ENCODE results near the gene NEDD8. TPM values are rescaled to one million over a fixed set of nuclear protein-coding genes. Genes with fewer than 3 reads are reported as not detected.

NEDD8 gene
- total RNA-seq, 1 donor from 2014 or later = 251 TPM

GRCh38 chr14:24268225-24268624, 36.1 kb upstream of the NEDD8 start:
- H3K9me3 Mint-ChIP-seq (ENCODE audit: unreplicated experiment) = no peaks in the 10 kb centered on the region
- no peak for FAIRE-seq
- H3K4me2 ChIP-seq (ENCODE audit: low read length) = no peak overlapping the region
- peaks cover 7% of the 10 kb centered on the region for H3K36me3 ChIP-seq (ENCODE audit: insufficient read depth, low read length)
- H3K4me1 ChIP-seq (ENCODE audit: insufficient read depth, low read length) = peaks cover 5% of the 10 kb centered on the region
- H3K4me3 Mint-ChIP-seq (ENCODE audit: unreplicated experiment) = no peak overlapping the region
- no peak overlapping the region for H3K27ac Mint-ChIP-seq (ENCODE audit: unreplicated experiment)
- H3K79me2 ChIP-seq (ENCODE audit: insufficient read depth, low read length) = no peaks in the 10 kb centered on the region
- no peak for DNase-seq (ENCODE audit: low read depth)
- no peaks in the 10 kb centered on the region for H4K20me1 ChIP-seq (ENCODE audit: insufficient read depth, low read length)
- no peaks in the 10 kb centered on the region for H3K9me3 ChIP-seq (ENCODE audit: insufficient read depth, low read depth, low read length)
- H3K27me3 Mint-ChIP-seq (ENCODE audit: low read depth, unreplicated experiment) = no peaks in the 10 kb centered on the region
- H3K27me3 ChIP-seq (ENCODE audit: insufficient read depth, low read length) = no peaks in the 10 kb centered on the region
- H3K27ac ChIP-seq (ENCODE audit: low read depth, low read length) = no peak overlapping the region
- peaks cover 7% of the 10 kb centered on the region for H3K4me1 Mint-ChIP-seq (ENCODE audit: low read depth, unreplicated experiment)
- peaks cover 29% of the 10 kb centered on the region for H3K36me3 Mint-ChIP-seq (ENCODE audit: low read depth, unreplicated experiment)
- H3K4me3 ChIP-seq (ENCODE audit: insufficient read depth, low read depth, low read length) = no peak overlapping the region
- H3K9ac ChIP-seq (ENCODE audit: low read length) = no peak overlapping the region
- no peak for TF ChIP-seq EZH2 (IDR thresholded peaks at IDR 0.05; ENCODE audit: insufficient read depth, low read length)
- TF ChIP-seq CTCF (IDR thresholded peaks at IDR 0.05; ENCODE audit: insufficient read depth, low read depth, low read length) = no peak
- H2AFZ ChIP-seq (ENCODE audit: low read depth, low read length) = no peak overlapping the region

GRCh38 chr14:24267516-24267915, 35.3 kb upstream of the NEDD8 start:
- Mint-ChIP-seq H3K4me3 (ENCODE audit: unreplicated experiment) (no peak overlapping the region), H3K4me1 (ENCODE audit: low read depth, unreplicated experiment) (peaks cover 5% of the 10 kb centered on the region), H3K27me3 (ENCODE audit: low read depth, unreplicated experiment) (no peaks in the 10 kb centered on the region), H3K9me3 (ENCODE audit: unreplicated experiment) (no peaks in the 10 kb centered on the region), H3K36me3 (ENCODE audit: low read depth, unreplicated experiment) (peaks cover 31% of the 10 kb centered on the region), H3K27ac (ENCODE audit: unreplicated experiment) (no peak overlapping the region)
- no peaks in the 10 kb centered on the region for H3K9me3 ChIP-seq (ENCODE audit: insufficient read depth, low read depth, low read length)
- H4K20me1 ChIP-seq (ENCODE audit: insufficient read depth, low read length) = no peaks in the 10 kb centered on the region
- peaks cover 5% of the 10 kb centered on the region for H3K4me1 ChIP-seq (ENCODE audit: insufficient read depth, low read length)
- H3K4me3 ChIP-seq (ENCODE audit: insufficient read depth, low read depth, low read length) = no peak overlapping the region
- TF ChIP-seq EZH2 (IDR thresholded peaks at IDR 0.05; ENCODE audit: insufficient read depth, low read length) (no peak), CTCF (IDR thresholded peaks at IDR 0.05; ENCODE audit: insufficient read depth, low read depth, low read length) (no peak)
- H3K79me2 ChIP-seq (ENCODE audit: insufficient read depth, low read length) = no peaks in the 10 kb centered on the region
- no peak overlapping the region for H3K27ac ChIP-seq (ENCODE audit: low read depth, low read length)
- FAIRE-seq (no peak), DNase-seq (ENCODE audit: low read depth) (no peak)
- peaks cover 7% of the 10 kb centered on the region for H3K36me3 ChIP-seq (ENCODE audit: insufficient read depth, low read length)
- H2AFZ ChIP-seq (ENCODE audit: low read depth, low read length) = no peak overlapping the region
- no peak overlapping the region for H3K4me2 ChIP-seq (ENCODE audit: low read length)
- H3K9ac ChIP-seq (ENCODE audit: low read length) = no peak overlapping the region
- no peaks in the 10 kb centered on the region for H3K27me3 ChIP-seq (ENCODE audit: insufficient read depth, low read length)

- Mint-ChIP-seq H3K27ac (ENCODE audit: unreplicated experiment) (no peak overlapping the region), H3K4me3 (ENCODE audit: unreplicated experiment) (peak overlapping the region; percentile 1), H3K27me3 (ENCODE audit: low read depth, unreplicated experiment) (peaks cover 2% of the 10 kb centered on the region), H3K36me3 (ENCODE audit: low read depth, unreplicated experiment) (peaks cover 33% of the 10 kb centered on the region), H3K9me3 (ENCODE audit: unreplicated experiment) (no peaks in the 10 kb centered on the region), H3K4me1 (ENCODE audit: low read depth, unreplicated experiment) (no peaks in the 10 kb centered on the region)
- H2AFZ ChIP-seq (ENCODE audit: low read depth, low read length) = no peak overlapping the region
- TF ChIP-seq CTCF (IDR thresholded peaks at IDR 0.05; ENCODE audit: insufficient read depth, low read depth, low read length) (no peak), EZH2 (IDR thresholded peaks at IDR 0.05; ENCODE audit: insufficient read depth, low read length) (no peak)
- DNase-seq (ENCODE audit: low read depth) (no peak), FAIRE-seq (no peak)
- no peaks in the 10 kb centered on the region for H3K9me3 ChIP-seq (ENCODE audit: insufficient read depth, low read depth, low read length)
- no peak overlapping the region for H3K4me3 ChIP-seq (ENCODE audit: insufficient read depth, low read depth, low read length)
- no peaks in the 10 kb centered on the region for H3K79me2 ChIP-seq (ENCODE audit: insufficient read depth, low read length)
- H4K20me1 ChIP-seq (ENCODE audit: insufficient read depth, low read length) = no peaks in the 10 kb centered on the region
- peaks cover under 1% of the 10 kb centered on the region for H3K4me1 ChIP-seq (ENCODE audit: insufficient read depth, low read length)
- H3K27ac ChIP-seq (ENCODE audit: low read depth, low read length) = no peak overlapping the region
- no peak overlapping the region for H3K9ac ChIP-seq (ENCODE audit: low read length)
- no peak overlapping the region for H3K4me2 ChIP-seq (ENCODE audit: low read length)
- peaks cover 7% of the 10 kb centered on the region for H3K36me3 ChIP-seq (ENCODE audit: insufficient read depth, low read length)
- no peaks in the 10 kb centered on the region for H3K27me3 ChIP-seq (ENCODE audit: insufficient read depth, low read length)
Measured at GRCh38 chr14:24266344-24267244, 34.4 kb upstream of the NEDD8 start.

All from astrocyte (in vitro differentiated cells and primary cell).